Endothelial cell of umbilical vein (primary cell): ENCODE measurements around the gene OR5B2. TPM values are rescaled to one million over a fixed set of nuclear protein-coding genes. Genes with fewer than 3 reads are reported as not detected.

Experiments used
- BruUV-seq: library from RNA; stranded (reverse); fragments of 400-500 nt; replicated peaks from 2 replicates; lab custom pipeline; 2021; lab: Mats Ljungman, UMichigan
- CTCF ChIA-PET: fragments of 300-600, 350-600 bp; sonication (Branson Sonifier 250); formaldehyde crosslinking; loops from one replicate; lab custom pipeline; 2021; ENCODE audit warnings: antibody characterized with exemption, inconsistent platforms; lab: Charles Lee
- POLR2A ChIA-PET: fragments of 300-600, 350-600 bp; sonication (Branson Sonifier 250); formaldehyde crosslinking; loops from one replicate; lab custom pipeline; 2021; ENCODE audit warnings: antibody characterized with exemption, inconsistent platforms; lab: Charles Lee
- DNase-seq: peaks from one replicate; pipeline ENCODE4 v3.0.0-alpha.2; 2011; ENCODE audit warnings: low read depth, low spot score
- FAIRE-seq: peaks from 2 replicates; lab custom pipeline; 2011; peaks lifted over from hg19 to GRCh38; lab: Jason Lieb, UNC
- H2AFZ ChIP-seq: 2 replicates; pipeline ENCODE4 v1.6.0; 2012; ENCODE audit warnings: low read depth, low read length, control low read depth, inconsistent platforms
- H3K27ac ChIP-seq: 2 replicates; pipeline ENCODE4 v1.5.1; 2011; ENCODE audit warnings: low read depth, mild to moderate bottlenecking, control low read depth, low read length, moderate library complexity; ENCODE audit not compliant: insufficient read depth
- H3K27me3 ChIP-seq, 2 experiments: 2 replicates each; pipeline versions ENCODE4 v1.6.0 to v1.6.1; 2011; ENCODE audit warnings: low read length in 2 of 2, mixed read lengths in 1 of 2; ENCODE audit not compliant: control insufficient read depth in 2 of 2, insufficient read depth in 2 of 2
- H3K36me3 ChIP-seq, 2 experiments: 2 replicates in 1 of 2; 3 replicates in 1 of 2; pipeline ENCODE4 v1.5.1; 2011; ENCODE audit warnings: low read length in 2 of 2, mild to moderate bottlenecking in 1 of 2, moderate library complexity in 1 of 2; ENCODE audit not compliant: control insufficient read depth in 2 of 2, insufficient read depth in 2 of 2; ENCODE audit errors: extremely low read depth in 1 of 2
- H3K4me1 ChIP-seq: 3 replicates; pipeline ENCODE4 v1.5.1; 2011; ENCODE audit warnings: mild to moderate bottlenecking, low read length; ENCODE audit not compliant: control insufficient read depth, insufficient read depth; ENCODE audit errors: extremely low read depth
- H3K4me2 ChIP-seq: 2 replicates; pipeline ENCODE4 v1.6.1; 2011; ENCODE audit warnings: low read length, control low read depth, mixed read lengths; ENCODE audit not compliant: insufficient read depth
- H3K4me3 ChIP-seq, 3 experiments: fragments of 200-600 bp in 1 of 3; sonication (generic), shearing (Covaris generic) in 1 of 3; replicated peaks in 1 of 3; 2 replicates each; pipeline ENCODE4 v1.5.1; 2011 to 2016; ENCODE audit warnings: control low read depth in 3 of 3, low read length in 3 of 3, mild to moderate bottlenecking in 2 of 3, inconsistent platforms in 1 of 3, low read depth in 1 of 3, moderate library complexity in 1 of 3; ENCODE audit not compliant: insufficient read depth in 1 of 3
- H3K79me2 ChIP-seq: 2 replicates; pipeline ENCODE4 v1.6.0; 2012; ENCODE audit warnings: low read length, inconsistent platforms; ENCODE audit not compliant: control insufficient read depth, insufficient read depth
- H3K9ac ChIP-seq: replicated peaks from 2 replicates; pipeline ENCODE3; 2011; ENCODE audit warnings: low read length, control low read depth; ENCODE audit not compliant: insufficient read depth; ENCODE audit errors: extremely low read depth
- H3K9me1 ChIP-seq: replicated peaks from 3 replicates; pipeline ENCODE4 v1.6.0; 2011; ENCODE audit warnings: mild to moderate bottlenecking, low read length; ENCODE audit not compliant: control insufficient read depth, insufficient read depth; ENCODE audit errors: extremely low read depth
- H3K9me3 ChIP-seq: replicated peaks from 2 replicates; pipeline ENCODE4 v1.5.1; 2012; ENCODE audit warnings: low read length, inconsistent platforms; ENCODE audit not compliant: control insufficient read depth, insufficient read depth
- H4K20me1 ChIP-seq: replicated peaks from 2 replicates; pipeline ENCODE3; 2011; ENCODE audit warnings: mild to moderate bottlenecking, low read length; ENCODE audit not compliant: control insufficient read depth, insufficient read depth; ENCODE audit errors: extremely low read depth
- EZH2 ChIP-seq: IDR thresholded peaks from 2 replicates; pipeline ENCODE4 v1.6.1; 2012; ENCODE audit warnings: borderline replicate concordance, low read depth, mild to moderate bottlenecking, moderate library complexity, low read length, inconsistent platforms; ENCODE audit not compliant: severe bottlenecking
- FOS ChIP-seq: IDR thresholded peaks from 2 replicates; pipeline ENCODE4 v1.6.1; 2011; ENCODE audit warnings: mild to moderate bottlenecking, low read length, moderate library complexity, borderline replicate concordance; ENCODE audit not compliant: insufficient read depth
- GATA2 ChIP-seq: IDR thresholded peaks from 2 replicates; pipeline ENCODE4 v1.7.0; 2011; ENCODE audit warnings: low read depth, mild to moderate bottlenecking, moderate library complexity, mixed read lengths, low read length; ENCODE audit not compliant: insufficient read length, insufficient read depth
- JUN ChIP-seq: IDR thresholded peaks from 2 replicates; pipeline ENCODE4 v1.6.1; 2011; ENCODE audit warnings: borderline replicate concordance, low read depth; ENCODE audit not compliant: insufficient read length, insufficient read depth
- MYC ChIP-seq: IDR thresholded peaks from one replicate; pipeline ENCODE4 v1.6.1; 2011; ENCODE audit warnings: mild to moderate bottlenecking, low read depth, low read length
- POLR2A ChIP-seq: IDR thresholded peaks from 2 replicates; pipeline ENCODE4 v1.6.1; 2012; ENCODE audit warnings: low read depth, mild to moderate bottlenecking, control low read depth, low read length
- POLR2AphosphoS5 ChIP-seq: IDR thresholded peaks from 2 replicates; pipeline ENCODE4 v1.6.1; 2012; ENCODE audit warnings: low read depth, mild to moderate bottlenecking, control low read depth, low read length, moderate library complexity; ENCODE audit not compliant: insufficient read depth
- dilution Hi-C: fragments of 300-500 bp; cut with MboI; formaldehyde crosslinking; loops from one replicate; pipeline ENCODE4 v1.15.0; 2019; ENCODE audit warnings: low sequenced_read_pairs; ENCODE audit not compliant: extremely low pct_ligation_motif_present
- intact Hi-C: fragments of 100-400 bp; cut with micrococcal nuclease; formaldehyde crosslinking; loops from one replicate; pipeline ENCODE4 v1.10.0; 2022
- polyA plus RNA-seq, 4 experiments: library from polyadenylated mRNA; depleted of rRNA in 3 of 4; stranded (reverse) in 3 of 4; unstranded in 1 of 4; fragments of >200 nt; gene quantifications; 2 replicates each; pipeline versions ENCODE4 v1.2.1 to v1.2.3, GENCODE V29; 2011 to 2012; ENCODE audit warnings: missing spikeins in 1 of 4
- total RNA-seq: library from RNA; stranded (reverse); gene quantifications from 2 replicates; pipeline ENCODE4 v1.2.3, GENCODE V29; 2021
- TF ChIP-seq, protein P1 (sequence below), 2 donors: IDR thresholded peaks; 1 replicate in 1 of 2; 2 replicates in 1 of 2; pipeline ENCODE4 v1.5.1; 2011; ENCODE audit warnings: low read length in 2 of 2, mild to moderate bottlenecking in 2 of 2, moderate library complexity in 2 of 2, control low read depth in 1 of 2, inconsistent platforms in 1 of 2, low read depth in 1 of 2; ENCODE audit not compliant: insufficient read depth in 1 of 2; ENCODE audit errors: extremely low read depth in 1 of 2
- TF ChIP-seq, protein P2 (sequence below): IDR thresholded peaks from 2 replicates; pipeline ENCODE4 v1.6.1; 2011; ENCODE audit not compliant: insufficient read depth, insufficient read length

OR5B2 gene
- total and polyA plus RNA-seq, 2 donors (not counting 3 experiments of a cell fraction or from before 2014, with no cell fraction given) = not detected

DNA sequence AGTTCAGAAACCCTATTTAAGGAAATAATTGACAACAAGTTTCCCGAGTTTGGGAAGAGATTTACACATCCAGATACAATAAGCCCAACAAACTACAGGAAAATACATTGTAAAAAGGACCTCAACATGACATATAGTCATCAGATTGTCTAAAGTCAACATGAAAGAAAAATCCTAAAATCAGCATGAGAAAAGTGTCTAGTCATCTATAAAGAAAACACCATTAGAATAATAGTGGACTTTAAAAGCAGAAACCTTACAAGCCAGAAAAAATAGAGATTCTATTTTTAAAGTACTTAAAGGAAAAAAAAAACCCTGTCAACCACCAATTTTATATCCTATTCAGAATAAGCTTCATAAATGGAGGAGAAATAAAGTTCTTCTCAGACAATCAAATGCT is 1.4 kb upstream of the OR5B2 start:
- Histone ChIP-seq H3K4me3 (no peak overlapping the region), H3K4me1 (no peaks in the 10 kb centered on the region), H3K27me3 (no peaks in the 10 kb centered on the region), H4K20me1 (no peaks in the 10 kb centered on the region), H3K9me3 (no peaks in the 10 kb centered on the region), H2AFZ (no peak overlapping the region), H3K27ac (no peak overlapping the region), H3K36me3 (no peaks in the 10 kb centered on the region), H3K4me2 (no peak overlapping the region), H3K9me1 (no peaks in the 10 kb centered on the region), H3K79me2 (no peaks in the 10 kb centered on the region), H3K9ac (no peak overlapping the region)
- intact Hi-C loops = no loop called here
- TF ChIP-seq EZH2 (no peak), JUN (no peak), GATA2 (no peak), MYC (no peak), POLR2AphosphoS5 (no peak), FOS (no peak), POLR2A (no peak)
- TF ChIP-seq, protein P1, sequence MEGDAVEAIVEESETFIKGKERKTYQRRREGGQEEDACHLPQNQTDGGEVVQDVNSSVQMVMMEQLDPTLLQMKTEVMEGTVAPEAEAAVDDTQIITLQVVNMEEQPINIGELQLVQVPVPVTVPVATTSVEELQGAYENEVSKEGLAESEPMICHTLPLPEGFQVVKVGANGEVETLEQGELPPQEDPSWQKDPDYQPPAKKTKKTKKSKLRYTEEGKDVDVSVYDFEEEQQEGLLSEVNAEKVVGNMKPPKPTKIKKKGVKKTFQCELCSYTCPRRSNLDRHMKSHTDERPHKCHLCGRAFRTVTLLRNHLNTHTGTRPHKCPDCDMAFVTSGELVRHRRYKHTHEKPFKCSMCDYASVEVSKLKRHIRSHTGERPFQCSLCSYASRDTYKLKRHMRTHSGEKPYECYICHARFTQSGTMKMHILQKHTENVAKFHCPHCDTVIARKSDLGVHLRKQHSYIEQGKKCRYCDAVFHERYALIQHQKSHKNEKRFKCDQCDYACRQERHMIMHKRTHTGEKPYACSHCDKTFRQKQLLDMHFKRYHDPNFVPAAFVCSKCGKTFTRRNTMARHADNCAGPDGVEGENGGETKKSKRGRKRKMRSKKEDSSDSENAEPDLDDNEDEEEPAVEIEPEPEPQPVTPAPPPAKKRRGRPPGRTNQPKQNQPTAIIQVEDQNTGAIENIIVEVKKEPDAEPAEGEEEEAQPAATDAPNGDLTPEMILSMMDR (IDR thresholded peaks at IDR 0.05; ENCODE audit: extremely low read depth in 1 of 2, insufficient read depth in 1 of 2, low read depth in 1 of 2, low read length in 2 of 2) = no peak
- TF ChIP-seq, protein P2, sequence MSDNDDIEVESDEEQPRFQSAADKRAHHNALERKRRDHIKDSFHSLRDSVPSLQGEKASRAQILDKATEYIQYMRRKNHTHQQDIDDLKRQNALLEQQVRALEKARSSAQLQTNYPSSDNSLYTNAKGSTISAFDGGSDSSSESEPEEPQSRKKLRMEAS = no peak
- ChIA-PET POLR2A (no interaction called here), CTCF (no interaction called here)
- no peak for DNase-seq
- FAIRE-seq = no peak
- BruUV-seq = no TSS peak
- dilution Hi-C loops = no loop called here
